Metanephros (tissue), 1 donor: ENCODE data around the gene SSBP3. TPM values are rescaled to one million over a fixed set of nuclear protein-coding genes. Genes with fewer than 3 reads are reported as not detected.

Source experiments
- total RNA-seq: library from RNA; depleted of rRNA; stranded (reverse); fragments of >200 nt; gene quantifications from one replicate; pipeline ENCODE4 v1.2.3, GENCODE V29; 2014

Gene SSBP3
- 61.7 TPM for total RNA-seq

DNA sequence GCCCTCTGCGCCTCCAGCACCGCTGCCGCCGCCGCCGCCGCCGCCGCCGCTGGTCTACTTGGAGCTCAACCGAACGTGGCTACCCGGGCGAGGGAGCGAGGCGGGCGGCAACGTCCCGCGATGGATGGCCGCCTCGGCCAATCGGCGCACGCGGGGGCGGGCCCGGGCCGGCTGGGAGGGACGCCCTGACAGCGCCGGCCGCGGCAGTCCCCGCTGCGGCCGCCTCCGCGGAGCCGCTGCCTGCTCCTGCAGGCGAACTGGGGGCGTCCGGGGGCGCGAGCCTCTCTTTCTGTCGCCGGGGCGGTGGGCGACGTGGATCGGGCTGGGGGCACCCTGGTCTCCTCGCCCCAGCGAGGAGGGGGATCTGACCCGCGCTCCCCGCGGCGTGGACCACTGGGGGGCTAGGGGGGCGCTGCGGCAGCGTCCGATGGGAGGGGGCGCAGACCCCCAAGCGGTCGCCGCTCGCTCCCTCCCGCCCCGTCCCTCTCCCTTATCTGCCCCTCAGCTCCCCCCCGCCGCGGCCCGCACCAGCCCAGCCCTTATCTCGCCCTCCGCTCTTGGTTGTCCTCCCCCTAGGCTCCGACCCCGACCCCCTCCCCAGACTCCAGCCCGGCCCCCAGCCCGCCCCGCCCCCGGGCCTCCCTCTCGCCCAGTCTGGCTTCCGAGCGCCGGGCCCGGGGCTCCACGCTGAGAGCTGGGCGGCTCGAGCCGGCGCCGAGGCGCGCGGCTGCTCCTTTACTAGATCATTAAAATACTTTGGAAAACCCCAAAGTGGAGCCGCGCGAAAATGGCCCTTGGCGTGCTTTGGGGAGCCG is at the start of gene SSBP3:
SSBP3 (minus strand) TSS at position 56 of the 815 bp plus-strand sequence.

GRCh38 chr1:54199765-54200518 is 206.3 kb downstream of the SSBP3 start, which contains the start of the genes CYB5RL and MRPL37:
Gene CYB5RL (minus strand): TSS chr1:54200030. CDS start chr1:54195616, 4,414 bp downstream.
Gene MRPL37 (plus strand): TSS chr1:54200167. CDS start chr1:54200244, 77 bp downstream.

Other genes starting within 250 kb of the SSBP3 start
- gene CYB5RL, start 206.4 kb downstream of the SSBP3 start, total RNA-seq = 8.7 TPM
- gene MRPL37, start 206.2 kb downstream of the SSBP3 start, total RNA-seq = 40.1 TPM
- gene ACOT11, start 141.8 kb upstream of the SSBP3 start, total RNA-seq = 29.4 TPM
- gene FAM151A, start 217.1 kb upstream of the SSBP3 start, total RNA-seq = 9.3 TPM
- 7.9 TPM for gene MROH7, start 235.4 kb upstream of the SSBP3 start, total RNA-seq